CD4-positive, CD25-positive, alpha-beta regulatory T cell (primary cell): ENCODE data around the gene CES3. TPM values are rescaled to one million over a fixed set of nuclear protein-coding genes. Genes with fewer than 3 reads are reported as not detected.
"Not testable (repeated sequence)": the region's sequence is repeated elsewhere in the genome, so short reads cannot be mapped to it uniquely, and the experiment has no call there.

ENCODE experiments used
- ATAC-seq, 2 donors: fragments of 150-1000 bp; cut with Tn5 transposase; one replicate each; pipeline ENCODE4 v1.10.0; 2021; ENCODE audit warnings: low read depth in 2 of 2, moderate number of reproducible peaks in 2 of 2, moderate library complexity in 1 of 2
- DNase-seq, 3 donors: peaks; one replicate each; pipeline versions ENCODE4 v3.0.0 to v3.0.0-alpha.2; 2012 to 2022; ENCODE audit warnings: mixed read lengths in 1 of 3
- H3K27ac ChIP-seq: one replicate; pipeline ENCODE4 v1.7.0; 2013; ENCODE audit warnings: mild to moderate bottlenecking, low read length; ENCODE audit not compliant: insufficient read depth, poor library complexity, severe bottlenecking
- H3K27me3 ChIP-seq: one replicate; pipeline ENCODE4 v1.7.0; 2013; ENCODE audit warnings: low read length; ENCODE audit not compliant: control insufficient read depth, insufficient read depth
- H3K36me3 ChIP-seq: one replicate; pipeline ENCODE4 v1.7.0; 2013; ENCODE audit warnings: mild to moderate bottlenecking, low read length, moderate library complexity; ENCODE audit not compliant: control insufficient read depth, insufficient read depth
- H3K4me1 ChIP-seq: 2 replicates; pipeline ENCODE4 v1.7.0; 2013; ENCODE audit warnings: mild to moderate bottlenecking, low read length; ENCODE audit not compliant: insufficient read depth, control insufficient read depth, poor library complexity, severe bottlenecking
- H3K4me3 ChIP-seq: one replicate; pipeline ENCODE4 v1.7.0; 2013; ENCODE audit warnings: low read depth, mild to moderate bottlenecking, low read length, moderate library complexity
- H3K9me3 ChIP-seq, 2 experiments: 1 replicate in 1 of 2; 2 replicates in 1 of 2; pipeline ENCODE4 v1.7.0; 2013; ENCODE audit warnings: low read length in 2 of 2, mild to moderate bottlenecking in 1 of 2, moderate library complexity in 1 of 2; ENCODE audit not compliant: control insufficient read depth in 2 of 2
- H3K27ac Mint-ChIP-seq, 3 donors: one replicate each; pipeline ENCODE4 v1.8.0; 2020 to 2022; ENCODE audit warnings: mild to moderate bottlenecking in 3 of 3, mixed read lengths in 3 of 3, moderate library complexity in 2 of 3
- H3K27me3 Mint-ChIP-seq: one replicate; pipeline ENCODE4 v1.8.0; 2022; ENCODE audit warnings: mild to moderate bottlenecking, mixed read lengths
- H3K36me3 Mint-ChIP-seq: one replicate; pipeline ENCODE4 v1.8.0; 2020; ENCODE audit warnings: mixed read lengths
- H3K4me1 Mint-ChIP-seq, 4 donors: one replicate each; pipeline ENCODE4 v1.8.0; 2020 to 2022; ENCODE audit warnings: mixed read lengths in 4 of 4, mild to moderate bottlenecking in 1 of 4
- H3K4me3 Mint-ChIP-seq, 4 donors: one replicate each; pipeline ENCODE4 v1.8.0; 2020 to 2022; ENCODE audit warnings: mild to moderate bottlenecking in 4 of 4, mixed read lengths in 4 of 4, moderate library complexity in 3 of 4
- H3K9me3 Mint-ChIP-seq, 7 donors: one replicate each; pipeline ENCODE4 v1.8.0; 2020 to 2022; ENCODE audit warnings: mixed read lengths in 7 of 7, mild to moderate bottlenecking in 3 of 7, moderate library complexity in 2 of 7
- polyA plus RNA-seq, 4 donors: library from polyadenylated mRNA; unstranded; fragments of 300-500 nt; fragmentation: Illumina TruSeq; gene quantifications; one replicate each; pipeline ENCODE4 v1.2.3, GENCODE V29; 2021
- total RNA-seq: library from RNA; stranded (reverse); gene quantifications from one replicate; pipeline ENCODE4 v1.2.3, GENCODE V29; 2022

The CES3 gene
- total and polyA plus RNA-seq, 5 donors from 2014 or later = 0.10 to 0.74 (median 0.27) TPM

GRCh38 chr16:66942981-66943380, 18.1 kb upstream of the CES3 start:
- Histone ChIP-seq H3K27me3 (no peaks in the 10 kb centered on the region), H3K4me3 (no peak overlapping the region), H3K9me3 (no peaks in the 10 kb centered on the region), H3K36me3 (peaks cover 52% of the 10 kb centered on the region), H3K27ac (no peak overlapping the region), H3K4me1 (peaks cover 7% of the 10 kb centered on the region)
- Mint-ChIP-seq H3K27ac (no peak overlapping the region), H3K27me3 (peaks cover 10% of the 10 kb centered on the region), H3K4me3 (peak overlapping the region in 1 of 4 donors; percentile 7), H3K36me3 (peaks cover 23% of the 10 kb centered on the region), H3K9me3 (no peaks in the 10 kb centered on the region), H3K4me1 (peaks cover 0 to 20% (median 8%) of the 10 kb centered on the region in 4 donors)
- no peak for ATAC-seq
- DNase-seq = no peak

GRCh38 chr16:66943426-66944053, 17.5 kb upstream of the CES3 start:
- DNase-seq (no peak), ATAC-seq (no peak)
- Histone ChIP-seq H3K9me3 (no peaks in the 10 kb centered on the region), H3K4me1 (peaks cover 13% of the 10 kb centered on the region), H3K4me3 (no peak overlapping the region), H3K36me3 (peaks cover 47% of the 10 kb centered on the region), H3K27ac (no peak overlapping the region), H3K27me3 (no peaks in the 10 kb centered on the region)
- peaks cover 16% of the 10 kb centered on the region for H3K27me3 Mint-ChIP-seq
- H3K27ac Mint-ChIP-seq = no peak overlapping the region
- H3K9me3 Mint-ChIP-seq = no peaks in the 10 kb centered on the region
- H3K4me3 Mint-ChIP-seq = peak overlapping the region in 1 of 4 donors; percentile 7
- H3K36me3 Mint-ChIP-seq = peaks cover 23% of the 10 kb centered on the region
- H3K4me1 Mint-ChIP-seq = peaks cover 0 to 22% (median 11%) of the 10 kb centered on the region in 4 donors

DNA sequence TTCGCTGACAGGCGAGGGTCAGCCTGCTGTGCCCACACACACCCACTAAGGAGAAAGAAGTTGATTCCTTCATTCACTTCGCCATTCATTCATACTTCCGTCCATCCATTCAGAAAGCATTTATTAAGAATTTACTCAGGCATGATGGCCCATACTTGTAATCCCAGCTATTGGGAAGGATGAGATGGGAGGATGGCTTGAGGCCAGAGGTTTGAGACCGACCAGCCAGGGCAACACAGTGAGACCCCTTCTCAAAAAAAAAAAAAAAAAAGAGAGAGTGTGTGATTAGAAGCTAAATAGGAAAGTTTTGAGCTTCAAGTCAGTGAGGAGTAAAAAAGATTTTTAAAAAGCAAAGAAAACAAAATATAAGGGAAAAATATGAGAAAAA, 17.0 kb upstream of the CES3 start:
- no peak overlapping the region for H3K4me3 ChIP-seq
- H3K9me3 ChIP-seq = no peaks in the 10 kb centered on the region
- H3K27me3 Mint-ChIP-seq = peaks cover 21% of the 10 kb centered on the region
- no peak for ATAC-seq
- no peaks in the 10 kb centered on the region for H3K27me3 ChIP-seq
- H3K9me3 Mint-ChIP-seq = no peaks in the 10 kb centered on the region
- peaks cover 23% of the 10 kb centered on the region for H3K36me3 Mint-ChIP-seq
- no peak for DNase-seq
- H3K27ac ChIP-seq = no peak overlapping the region
- no peak overlapping the region for H3K4me3 Mint-ChIP-seq
- peaks cover 0 to 24% (median 12%) of the 10 kb centered on the region in 4 donors for H3K4me1 Mint-ChIP-seq
- H3K27ac Mint-ChIP-seq = no peak overlapping the region
- peaks cover 44% of the 10 kb centered on the region for H3K36me3 ChIP-seq
- H3K4me1 ChIP-seq = peaks cover 18% of the 10 kb centered on the region

DNA sequence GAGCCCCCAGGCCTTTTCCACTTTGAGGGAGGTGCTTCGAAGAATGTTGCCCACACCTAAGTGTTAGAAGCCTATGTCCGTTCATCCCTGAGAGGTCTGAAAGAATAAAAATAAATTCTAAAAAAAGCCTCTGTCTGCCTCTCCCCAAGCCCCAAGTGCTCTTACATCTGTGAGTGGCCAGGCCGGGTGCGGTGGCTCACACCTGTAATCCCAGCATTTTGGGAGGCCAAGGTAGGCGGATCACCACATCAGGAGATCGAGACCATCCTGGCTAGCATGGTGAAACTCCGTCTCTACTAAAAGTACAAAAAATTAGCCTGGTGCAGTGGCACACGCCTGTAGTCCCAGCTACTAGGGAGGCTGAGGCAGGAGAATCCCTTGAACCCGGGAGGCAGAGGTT, 16.1 kb upstream of the CES3 start:
- H3K27ac Mint-ChIP-seq = not testable (repeated sequence)

DNA sequence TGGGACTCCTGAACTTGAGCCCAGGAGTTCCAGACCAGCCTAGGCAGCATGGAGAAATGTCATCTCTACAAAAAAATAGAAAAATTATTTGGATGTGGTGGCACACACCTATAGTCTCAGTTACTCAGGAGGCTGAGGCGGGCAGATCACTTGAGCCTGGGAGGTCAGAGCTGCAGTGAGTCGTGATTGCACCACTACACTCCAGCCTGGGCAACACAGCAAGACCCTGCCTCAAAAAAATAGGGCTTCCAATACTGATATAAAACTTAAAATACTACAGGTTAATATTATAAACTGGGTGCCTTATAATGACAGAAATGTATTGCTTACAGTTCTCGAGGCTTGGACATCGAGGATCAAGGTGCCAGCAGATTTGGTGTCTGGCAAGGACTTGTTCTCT, 15.1 kb upstream of the CES3 start:
- Mint-ChIP-seq H3K27me3 (peaks cover 36% of the 10 kb centered on the region), H3K27ac (no peak overlapping the region), H3K4me3 (peak overlapping the region in 1 of 4 donors; percentile 55), H3K36me3 (peaks cover 15% of the 10 kb centered on the region), H3K9me3 (no peaks in the 10 kb centered on the region), H3K4me1 (peaks cover 0 to 29% (median 13%) of the 10 kb centered on the region in 4 donors)
- Histone ChIP-seq H3K9me3 (no peaks in the 10 kb centered on the region), H3K27ac (no peak overlapping the region), H3K27me3 (peaks cover 13% of the 10 kb centered on the region), H3K4me3 (no peak overlapping the region), H3K4me1 (peaks cover 18% of the 10 kb centered on the region), H3K36me3 (peaks cover 25% of the 10 kb centered on the region)
- no peak for DNase-seq
- ATAC-seq = no peak

More for the DNA sequence above, 16.1 kb upstream of the CES3 start:
- ATAC-seq, H3K9me3 Mint-ChIP-seq, H3K27ac ChIP-seq, H3K4me3 ChIP-seq, H3K4me3 Mint-ChIP-seq, H3K27me3 ChIP-seq, H3K9me3 ChIP-seq, DNase-seq: not testable (repeated sequence)
- H3K36me3 ChIP-seq = peaks cover 34% of the 10 kb centered on the region
- Mint-ChIP-seq H3K36me3 (peaks cover 17% of the 10 kb centered on the region), H3K27me3 (peaks cover 28% of the 10 kb centered on the region), H3K4me1 (peaks cover 0 to 28% (median 12%) of the 10 kb centered on the region in 4 donors)
- H3K4me1 ChIP-seq = peaks cover 18% of the 10 kb centered on the region

GRCh38 chr16:66946541-66946940, 14.5 kb upstream of the CES3 start:
- no peaks in the 10 kb centered on the region for H3K9me3 Mint-ChIP-seq
- peak overlapping the region in 1 of 4 donors; percentile 55 for H3K4me3 Mint-ChIP-seq
- H3K27me3 Mint-ChIP-seq = peaks cover 41% of the 10 kb centered on the region
- Histone ChIP-seq H3K27me3 (peaks cover 15% of the 10 kb centered on the region), H3K4me1 (peaks cover 18% of the 10 kb centered on the region), H3K4me3 (no peak overlapping the region), H3K27ac (no peak overlapping the region), H3K36me3 (peaks cover 19% of the 10 kb centered on the region), H3K9me3 (peaks cover 0 to 4% of the 10 kb centered on the region in 2 experiments)
- DNase-seq = no peak
- no peak for ATAC-seq
- no peak overlapping the region for H3K27ac Mint-ChIP-seq
- peaks cover 0 to 29% (median 13%) of the 10 kb centered on the region in 4 donors for H3K4me1 Mint-ChIP-seq
- H3K36me3 Mint-ChIP-seq = peaks cover 15% of the 10 kb centered on the region

DNA sequence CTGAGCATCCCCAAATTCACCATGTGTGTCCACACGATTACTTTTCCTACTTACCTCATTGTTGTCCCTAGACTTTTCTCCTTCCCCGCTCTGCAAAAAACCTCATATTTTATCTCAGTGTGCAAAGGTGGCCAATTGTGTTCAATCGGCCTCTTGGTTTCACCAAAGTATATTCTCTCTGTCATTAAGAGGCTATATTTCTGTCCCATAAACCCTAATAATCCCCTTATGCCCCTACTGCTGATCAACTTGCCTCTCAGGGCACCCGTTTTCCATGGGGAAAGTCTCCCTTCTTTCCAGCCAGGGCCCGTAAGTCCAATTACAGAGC, 14.1 kb upstream of the CES3 start:
- Mint-ChIP-seq H3K27me3 (peaks cover 45% of the 10 kb centered on the region), H3K9me3 (peaks cover 0 to 2% (median 0%) of the 10 kb centered on the region in 7 donors), H3K4me1 (peaks cover 0 to 29% (median 13%) of the 10 kb centered on the region in 4 donors), H3K4me3 (peak overlapping the region; percentile 75 to 93 (median 88)), H3K36me3 (peaks cover 14% of the 10 kb centered on the region), H3K27ac (peak overlapping the region in 2 of 3 donors; percentile 6 to 89)
- Histone ChIP-seq H3K9me3 (peaks cover 0 to 4% of the 10 kb centered on the region in 2 experiments), H3K27ac (no peak overlapping the region), H3K36me3 (peaks cover 15% of the 10 kb centered on the region), H3K4me3 (peak overlapping the region; percentile 55), H3K4me1 (peaks cover 18% of the 10 kb centered on the region), H3K27me3 (peaks cover 18% of the 10 kb centered on the region)
- ATAC-seq (no peak), DNase-seq (no peak)
